Upper lobe of right lung (tissue), 1 donor: Measurements from ENCODE around the gene MGAT1. TPM values are rescaled to one million over a fixed set of nuclear protein-coding genes. Genes with fewer than 3 reads are reported as not detected.

Source experiments
- ATAC-seq: fragments of 200-7000 bp; cut with Tn5 transposase; one replicate; pipeline ENCODE4 v1.9.1; 2020; ENCODE audit warnings: mild to moderate bottlenecking, moderate library complexity
- DNase-seq: peaks from one replicate; pipeline ENCODE4 v3.0.0-alpha.2; 2020
- H3K27ac ChIP-seq: fragments of 200-600 bp; one replicate; pipeline ENCODE4 v1.8.0; 2022
- H3K27me3 ChIP-seq: fragments of 200-600 bp; one replicate; pipeline ENCODE4 v1.8.0; 2022; ENCODE audit warnings: mild to moderate bottlenecking
- H3K36me3 ChIP-seq: fragments of 200-600 bp; one replicate; pipeline ENCODE4 v1.8.0; 2022
- H3K4me1 ChIP-seq: fragments of 200-600 bp; one replicate; pipeline ENCODE4 v1.8.0; 2022
- H3K4me3 ChIP-seq: fragments of 200-600 bp; one replicate; pipeline ENCODE4 v1.8.0; 2022; ENCODE audit warnings: mild to moderate bottlenecking
- H3K9me3 ChIP-seq: fragments of 200-600 bp; one replicate; pipeline ENCODE4 v1.8.0; 2022
- intact Hi-C: fragments of 100-400 bp; cut with DNase I; formaldehyde crosslinking; loops from one replicate; pipeline ENCODE4 v1.11.0; 2022
- total RNA-seq: library from RNA; stranded (reverse); fragmentation: NEBNext Ultra II Directional; extraction: Animal tissue kit (Norgen Biotek cat#: 25700); gene quantifications from one replicate; pipeline ENCODE4 v1.2.1, GENCODE V29; 2021
- TF ChIP-seq, protein P1 (sequence below): fragments of 200-600 bp; IDR thresholded peaks from one replicate; pipeline ENCODE4 v1.8.0; 2022; ENCODE audit warnings: antibody characterized with exemption
- donor health status: DM: no; HTN: yes; CAD: no; lungs with severe emphysema.

MGAT1 gene
- total RNA-seq, 1 donor from 2014 or later = 216 TPM

DNA sequence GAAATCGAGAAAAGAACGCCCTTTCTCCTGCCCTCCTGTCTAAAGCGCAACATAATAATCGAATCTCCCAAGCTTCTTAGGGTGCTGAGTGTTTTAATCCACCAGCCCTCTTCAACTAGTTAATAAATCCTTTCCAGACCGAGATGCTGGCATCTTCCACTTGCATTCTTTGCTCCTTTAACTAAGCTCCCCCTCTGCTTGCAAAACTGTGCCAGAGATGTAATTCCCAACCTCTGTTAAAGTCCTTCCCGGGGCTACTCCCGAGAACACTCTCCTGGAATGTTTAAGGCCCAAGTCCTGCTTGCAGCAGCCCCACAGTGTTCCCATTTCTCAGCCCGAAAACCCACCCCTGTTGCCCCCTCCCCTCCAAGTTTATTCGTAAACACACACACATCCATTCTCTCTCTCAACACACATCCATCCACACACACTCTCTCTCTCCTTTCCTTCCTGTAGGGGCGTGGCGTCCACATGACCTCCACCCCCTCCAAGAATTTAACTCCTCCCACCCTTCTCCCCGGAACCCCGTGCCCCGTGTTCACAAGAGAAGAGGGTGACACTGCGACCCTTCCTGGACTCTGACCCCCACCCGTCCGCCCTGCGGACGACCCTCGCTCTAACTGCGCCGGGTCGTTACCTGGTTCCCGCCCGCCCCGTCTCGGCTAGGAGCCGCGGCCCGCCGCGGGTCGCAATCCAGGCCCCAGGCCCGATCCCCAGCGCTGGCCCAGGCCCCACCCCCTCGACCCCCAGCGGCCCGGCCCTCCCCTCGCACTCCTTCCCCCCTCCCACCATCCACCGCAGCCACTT, 7.0 kb upstream of the MGAT1 start:
- ATAC-seq (peak; percentile 89), DNase-seq (no peak)

DNA sequence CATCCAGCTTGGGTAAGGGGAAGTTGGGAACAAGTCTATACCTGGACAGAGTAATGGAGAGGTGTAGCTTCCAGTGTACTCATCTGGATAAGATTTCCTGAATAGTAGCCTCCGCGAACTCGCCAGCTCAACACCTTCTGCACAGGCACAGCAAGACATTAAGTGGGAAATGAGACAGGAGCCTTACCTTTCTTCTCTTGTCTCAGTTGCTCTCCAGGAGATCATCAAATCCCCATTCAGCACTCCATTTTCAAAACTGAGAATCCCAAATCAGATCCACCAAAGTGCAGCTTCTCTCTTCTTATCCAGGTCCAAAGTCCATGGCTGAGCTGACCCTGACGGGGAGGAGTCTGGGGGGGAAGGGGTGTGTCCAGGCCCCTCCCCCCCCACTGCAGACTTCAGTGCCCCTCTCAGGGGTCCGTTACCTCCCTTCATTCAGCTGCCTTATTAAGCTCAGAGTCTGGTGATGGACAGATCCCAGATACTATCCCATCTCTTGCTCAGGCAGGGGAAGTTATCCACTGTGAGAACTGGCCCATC, 5.9 kb upstream of the MGAT1 start:
- peaks cover 68% of the 10 kb centered on the region for H3K4me1 ChIP-seq
- intact Hi-C loops = no loop called here
- H3K27ac ChIP-seq = peak overlapping the region; percentile 97
- ATAC-seq = no peak
- TF ChIP-seq, protein P1, sequence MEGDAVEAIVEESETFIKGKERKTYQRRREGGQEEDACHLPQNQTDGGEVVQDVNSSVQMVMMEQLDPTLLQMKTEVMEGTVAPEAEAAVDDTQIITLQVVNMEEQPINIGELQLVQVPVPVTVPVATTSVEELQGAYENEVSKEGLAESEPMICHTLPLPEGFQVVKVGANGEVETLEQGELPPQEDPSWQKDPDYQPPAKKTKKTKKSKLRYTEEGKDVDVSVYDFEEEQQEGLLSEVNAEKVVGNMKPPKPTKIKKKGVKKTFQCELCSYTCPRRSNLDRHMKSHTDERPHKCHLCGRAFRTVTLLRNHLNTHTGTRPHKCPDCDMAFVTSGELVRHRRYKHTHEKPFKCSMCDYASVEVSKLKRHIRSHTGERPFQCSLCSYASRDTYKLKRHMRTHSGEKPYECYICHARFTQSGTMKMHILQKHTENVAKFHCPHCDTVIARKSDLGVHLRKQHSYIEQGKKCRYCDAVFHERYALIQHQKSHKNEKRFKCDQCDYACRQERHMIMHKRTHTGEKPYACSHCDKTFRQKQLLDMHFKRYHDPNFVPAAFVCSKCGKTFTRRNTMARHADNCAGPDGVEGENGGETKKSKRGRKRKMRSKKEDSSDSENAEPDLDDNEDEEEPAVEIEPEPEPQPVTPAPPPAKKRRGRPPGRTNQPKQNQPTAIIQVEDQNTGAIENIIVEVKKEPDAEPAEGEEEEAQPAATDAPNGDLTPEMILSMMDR = no peak
- H3K9me3 ChIP-seq = no peaks in the 10 kb centered on the region
- peak overlapping the region; percentile 64 for H3K4me3 ChIP-seq
- H3K36me3 ChIP-seq = no peaks in the 10 kb centered on the region
- peak; percentile 23 for DNase-seq
- no peaks in the 10 kb centered on the region for H3K27me3 ChIP-seq

More for the DNA sequence above, 7.0 kb upstream of the MGAT1 start:
- H3K4me3 ChIP-seq = peak overlapping the region; percentile 64
- H3K4me1 ChIP-seq = peaks cover 60% of the 10 kb centered on the region
- TF ChIP-seq, protein P1 = no peak
- intact Hi-C loops = no loop called here
- H3K36me3 ChIP-seq = no peaks in the 10 kb centered on the region
- H3K9me3 ChIP-seq = no peaks in the 10 kb centered on the region
- H3K27ac ChIP-seq = peak overlapping the region; percentile 97
- H3K27me3 ChIP-seq = no peaks in the 10 kb centered on the region

DNA sequence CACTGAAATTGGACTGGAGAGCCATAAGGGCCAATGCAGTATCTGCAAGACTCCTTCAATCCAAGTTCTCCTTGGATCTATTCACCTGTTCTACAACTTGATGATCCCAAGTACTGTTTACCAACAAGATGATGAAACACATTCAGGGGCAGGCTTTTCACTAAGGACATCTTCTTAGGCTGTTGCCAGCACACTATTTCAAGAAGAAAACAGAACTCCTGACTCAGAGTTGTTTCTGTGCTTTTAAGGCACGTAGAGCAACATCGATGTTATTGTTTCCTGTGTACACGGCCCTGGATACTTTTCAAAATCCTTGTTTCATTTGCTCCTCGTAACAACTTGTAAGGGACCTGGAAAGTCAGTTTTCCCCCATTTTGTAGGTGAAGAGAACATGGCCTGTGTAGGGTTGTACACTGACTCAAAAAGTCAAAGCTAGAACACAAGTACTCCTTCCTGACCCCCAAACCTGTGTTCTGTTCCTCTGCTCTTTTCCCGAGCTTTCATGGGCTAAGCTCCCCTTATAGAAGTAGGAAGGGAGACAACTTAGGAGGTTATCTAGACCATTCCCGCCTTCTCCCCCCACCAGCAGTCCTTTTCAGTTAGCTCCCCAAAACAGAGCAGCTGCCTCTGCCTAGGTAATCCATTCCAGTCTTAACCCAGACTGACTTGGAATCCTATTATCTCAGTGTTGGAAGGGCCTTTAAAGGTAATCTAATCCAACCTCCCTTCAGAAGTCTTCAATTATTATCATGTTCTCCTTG, 5.2 kb upstream of the MGAT1 start:
- ATAC-seq (no peak), DNase-seq (no peak)
- TF ChIP-seq, protein P1 = no peak
- peak overlapping the region; percentile 64 for H3K4me3 ChIP-seq
- H3K9me3 ChIP-seq = no peaks in the 10 kb centered on the region
- no peaks in the 10 kb centered on the region for H3K27me3 ChIP-seq
- peak overlapping the region; percentile 97 for H3K27ac ChIP-seq
- H3K36me3 ChIP-seq = no peaks in the 10 kb centered on the region
- intact Hi-C loops = no loop called here
- peaks cover 68% of the 10 kb centered on the region for H3K4me1 ChIP-seq

DNA sequence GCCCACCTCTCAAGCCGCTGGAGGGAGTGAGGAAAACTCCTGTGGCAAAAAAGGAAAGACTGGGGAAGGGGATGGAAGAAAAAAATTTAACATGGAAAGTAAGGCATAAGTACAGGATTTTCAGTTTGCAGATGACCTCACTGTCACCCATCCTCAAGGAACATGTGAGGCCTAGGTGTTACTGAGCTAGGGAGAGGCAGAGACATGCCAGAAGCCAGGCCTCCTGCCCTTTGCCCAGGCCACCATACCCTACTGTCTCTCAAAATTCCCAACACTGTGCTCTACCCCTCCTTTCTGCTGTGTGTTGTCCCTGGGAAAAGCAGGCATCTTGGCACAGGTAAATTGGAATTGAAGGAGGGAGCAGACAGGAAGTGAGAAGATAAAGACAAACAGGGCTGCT, 4.4 kb upstream of the MGAT1 start:
- peak overlapping the region; percentile 97 for H3K27ac ChIP-seq

DNA sequence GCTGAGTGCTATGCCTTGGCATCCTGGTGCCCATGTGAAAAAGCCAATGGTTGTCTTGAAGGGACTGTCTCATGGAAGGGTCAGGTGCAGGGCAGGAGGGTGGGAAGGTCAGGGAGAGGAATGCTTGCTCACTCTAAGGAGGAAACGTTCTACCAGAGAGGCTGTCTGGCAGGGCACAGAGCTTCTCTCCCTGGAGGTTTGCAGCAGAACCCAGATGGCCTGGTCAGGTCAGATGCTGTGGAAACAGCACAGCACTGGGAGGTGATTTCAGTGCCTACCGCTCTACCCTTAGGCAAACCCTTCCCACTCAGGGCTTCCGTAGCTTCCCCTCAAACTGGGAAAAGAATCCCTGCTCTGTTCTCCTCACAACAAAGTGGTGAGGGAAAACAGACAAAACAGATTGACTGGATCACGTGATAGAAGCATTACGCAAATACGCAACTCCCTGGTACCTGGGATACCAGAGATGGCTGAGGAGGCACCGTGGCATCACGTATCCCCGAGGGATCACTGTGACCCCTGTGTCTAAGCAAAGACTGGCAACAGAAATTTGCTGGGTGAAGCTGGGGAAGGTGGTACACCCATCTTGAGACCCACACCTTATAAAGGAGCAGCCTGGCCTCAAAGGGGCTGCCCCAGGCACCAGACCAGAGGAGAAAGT, 3.9 kb upstream of the MGAT1 start:
- intact Hi-C loops = no loop called here
- peaks cover 4% of the 10 kb centered on the region for H3K36me3 ChIP-seq
- H3K9me3 ChIP-seq = no peaks in the 10 kb centered on the region
- H3K4me3 ChIP-seq = peak overlapping the region; percentile 64
- no peak for DNase-seq
- peak overlapping the region; percentile 97 for H3K27ac ChIP-seq
- peaks cover 65% of the 10 kb centered on the region for H3K4me1 ChIP-seq
- TF ChIP-seq, protein P1 = no peak
- no peaks in the 10 kb centered on the region for H3K27me3 ChIP-seq
- no peak for ATAC-seq

More for the DNA sequence above, 4.4 kb upstream of the MGAT1 start:
- H3K4me3 ChIP-seq = peak overlapping the region; percentile 64
- TF ChIP-seq, protein P1 = no peak
- intact Hi-C loops = no loop called here
- DNase-seq = no peak
- no peak for ATAC-seq
- no peaks in the 10 kb centered on the region for H3K9me3 ChIP-seq
- H3K36me3 ChIP-seq = no peaks in the 10 kb centered on the region
- H3K4me1 ChIP-seq = peaks cover 67% of the 10 kb centered on the region
- H3K27me3 ChIP-seq = no peaks in the 10 kb centered on the region
